ENCODE data around the gene AFF2.

DNA sequence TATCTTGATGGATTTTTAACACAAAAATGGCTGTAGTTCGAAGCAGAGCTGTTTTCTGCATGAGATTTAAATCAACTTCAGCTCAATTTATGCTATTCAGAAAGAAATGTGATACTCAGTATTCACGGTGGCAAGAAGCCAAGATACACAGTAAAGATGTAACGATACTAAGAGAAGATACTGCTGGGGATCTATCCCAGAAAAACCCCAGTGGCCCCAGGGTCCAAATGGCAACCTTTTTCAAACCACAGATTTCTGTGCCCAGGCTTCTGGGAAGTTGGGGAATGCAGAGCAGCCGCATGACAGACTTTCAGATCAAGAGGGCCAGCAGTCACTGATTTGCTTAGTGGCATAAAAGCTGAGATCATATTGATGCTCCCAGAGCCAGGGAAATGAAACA is 353.9 kb downstream of the AFF2 start:
- TF ChIP-seq, protein P1, sequence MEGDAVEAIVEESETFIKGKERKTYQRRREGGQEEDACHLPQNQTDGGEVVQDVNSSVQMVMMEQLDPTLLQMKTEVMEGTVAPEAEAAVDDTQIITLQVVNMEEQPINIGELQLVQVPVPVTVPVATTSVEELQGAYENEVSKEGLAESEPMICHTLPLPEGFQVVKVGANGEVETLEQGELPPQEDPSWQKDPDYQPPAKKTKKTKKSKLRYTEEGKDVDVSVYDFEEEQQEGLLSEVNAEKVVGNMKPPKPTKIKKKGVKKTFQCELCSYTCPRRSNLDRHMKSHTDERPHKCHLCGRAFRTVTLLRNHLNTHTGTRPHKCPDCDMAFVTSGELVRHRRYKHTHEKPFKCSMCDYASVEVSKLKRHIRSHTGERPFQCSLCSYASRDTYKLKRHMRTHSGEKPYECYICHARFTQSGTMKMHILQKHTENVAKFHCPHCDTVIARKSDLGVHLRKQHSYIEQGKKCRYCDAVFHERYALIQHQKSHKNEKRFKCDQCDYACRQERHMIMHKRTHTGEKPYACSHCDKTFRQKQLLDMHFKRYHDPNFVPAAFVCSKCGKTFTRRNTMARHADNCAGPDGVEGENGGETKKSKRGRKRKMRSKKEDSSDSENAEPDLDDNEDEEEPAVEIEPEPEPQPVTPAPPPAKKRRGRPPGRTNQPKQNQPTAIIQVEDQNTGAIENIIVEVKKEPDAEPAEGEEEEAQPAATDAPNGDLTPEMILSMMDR (IDR thresholded peaks at IDR 0.05; ENCODE audit: low read length), result no peak
- TF ChIP-seq EZH2 (optimal IDR thresholded peaks at IDR 0.05; ENCODE audit: low read depth, low read length), result no peak
